GM18519 (cell line): Measurements from ENCODE around the gene HMG20B.

Experiments
- ATAC-seq: cut with Tn5 transposase; IDR thresholded peaks from one replicate; pipeline ENCODE4 v1.9.1; 2021; ENCODE audit warnings: mild to moderate bottlenecking, moderate library complexity; ENCODE audit not compliant: unreplicated experiment, low FRiP score

Gene HMG20B

DNA sequence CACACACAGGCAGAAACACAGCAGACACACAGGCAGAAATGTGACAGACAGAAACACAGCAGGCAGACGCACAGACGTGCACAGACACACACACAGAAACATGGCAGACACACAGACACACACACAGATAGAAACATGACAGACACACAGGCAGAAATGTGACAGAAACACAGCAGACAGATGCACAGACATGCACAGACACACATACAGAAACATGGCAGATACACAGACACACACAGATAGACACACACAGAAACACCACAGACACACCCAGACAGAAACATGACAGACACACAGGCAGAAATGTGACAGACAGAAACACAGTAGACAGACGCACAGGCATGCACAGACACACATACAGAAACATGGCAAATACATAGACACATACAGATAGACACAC, 32.6 kb downstream of the HMG20B start:
- ATAC-seq: no peak

DNA sequence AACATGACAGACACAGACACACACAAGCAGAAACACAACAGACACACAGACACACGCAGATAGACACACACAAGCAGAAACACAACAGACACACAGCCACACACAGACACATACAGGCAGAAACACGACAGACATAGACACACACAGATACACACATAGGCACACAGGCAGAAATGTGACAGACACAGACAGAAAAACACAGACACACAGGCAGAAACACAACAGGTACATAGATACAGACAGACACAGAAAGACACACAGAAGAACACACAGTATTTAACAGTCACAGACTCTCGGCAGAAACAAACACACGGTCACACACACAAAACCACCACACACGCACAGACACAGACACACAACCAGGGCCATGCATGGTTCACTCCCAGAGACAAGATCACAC, 33.0 kb downstream of the HMG20B start:
- ATAC-seq: no peak

DNA sequence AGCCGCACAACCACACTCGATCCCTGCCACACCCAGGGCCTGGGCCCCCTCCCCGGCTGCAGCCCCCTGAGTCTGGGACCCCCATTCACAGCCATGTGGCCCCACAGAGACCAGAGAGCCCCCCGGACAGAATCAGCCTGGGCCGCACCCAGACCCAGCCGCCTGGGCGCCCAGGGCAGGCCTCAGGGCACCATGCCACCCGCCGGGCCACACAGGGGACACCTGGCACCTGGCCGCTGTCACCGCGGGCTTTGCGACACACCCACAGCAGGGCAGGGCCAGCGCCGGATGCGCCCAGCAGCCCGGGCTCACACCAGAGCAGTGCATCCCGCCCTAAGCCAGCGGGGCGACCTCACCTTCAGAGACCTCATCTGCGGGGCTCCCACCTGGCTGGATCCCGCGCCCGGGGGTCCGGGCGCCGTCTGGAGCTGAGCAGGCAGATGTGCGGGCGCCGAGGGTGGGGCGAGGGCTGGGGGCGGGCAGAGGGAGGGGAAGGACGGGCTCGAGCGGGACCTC, 33.5 kb downstream of the HMG20B start:
- ATAC-seq: no peak

DNA sequence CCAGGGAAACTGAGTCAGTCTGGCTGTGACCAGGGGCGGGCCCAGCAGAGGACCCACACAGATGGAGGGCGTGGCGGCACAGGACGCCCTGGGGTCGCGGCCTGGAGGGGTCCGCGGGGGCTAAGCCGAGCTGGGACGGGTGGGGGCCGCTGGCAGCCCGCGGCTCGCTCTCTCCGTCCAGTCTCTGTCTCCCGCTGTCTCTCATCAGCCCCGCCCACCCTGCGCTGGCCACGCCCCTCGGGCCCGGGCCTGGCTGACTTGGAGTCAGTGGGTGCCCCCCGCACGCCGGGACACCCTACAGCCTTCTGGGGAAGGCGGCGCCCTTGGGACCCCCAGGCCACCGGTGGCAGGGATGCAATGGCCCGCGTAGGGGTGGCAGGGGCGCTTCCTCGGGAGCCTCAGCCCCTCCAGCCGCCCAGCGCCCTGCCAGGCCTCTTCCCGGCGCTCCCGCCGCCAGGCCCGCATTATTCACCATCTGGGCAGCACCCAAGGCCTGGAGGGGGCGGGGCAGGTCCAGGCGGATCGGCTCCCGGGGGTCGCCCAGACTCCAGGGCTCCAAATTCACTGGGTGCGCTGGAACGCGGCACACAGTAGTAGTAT, 34.0 kb downstream of the HMG20B start, which contains the start of gene TBXA2R:
TBXA2R (minus strand) TSS at position 186 of the 600 bp plus-strand sequence. CDS start 6,241 bp downstream, outside the sequence.
- ATAC-seq: no peak

DNA sequence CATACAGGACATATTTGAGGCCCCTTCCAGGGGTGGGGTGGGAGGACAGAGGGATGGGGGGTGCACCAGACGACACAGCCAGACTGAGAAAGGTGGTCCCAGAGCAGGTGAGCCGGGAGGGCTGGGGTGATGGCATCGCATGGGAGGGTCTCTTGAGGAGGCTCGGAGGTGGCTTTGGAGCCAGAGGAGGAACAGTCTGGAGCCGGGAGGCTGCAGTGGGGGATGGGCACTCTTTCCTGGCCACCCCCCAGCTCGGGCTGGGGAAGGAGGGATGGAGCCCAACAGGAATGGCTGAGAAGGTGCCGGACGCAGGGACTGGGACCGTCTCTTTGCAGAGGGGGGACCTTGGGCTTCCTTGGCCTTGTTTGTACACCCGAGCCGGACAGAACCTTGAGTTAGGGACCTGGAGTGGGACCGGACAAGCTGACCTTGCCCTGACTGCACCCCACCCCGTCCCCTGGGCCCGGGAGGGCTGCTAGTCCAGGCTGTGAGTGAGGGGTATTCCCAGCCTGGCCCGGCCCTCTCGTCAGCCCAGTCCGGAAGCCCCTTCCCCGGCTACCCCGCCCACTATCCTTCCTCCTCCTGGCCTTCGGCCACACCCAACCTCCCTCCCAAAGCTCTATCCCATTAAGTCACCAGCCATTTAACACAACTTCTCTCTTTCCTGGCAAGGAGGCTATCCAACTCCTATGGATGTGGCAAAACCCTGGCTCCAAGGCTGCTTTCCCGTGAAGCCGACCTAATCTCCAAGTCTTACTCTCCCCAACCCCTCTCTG, 34.7 kb downstream of the HMG20B start:
- no peak for ATAC-seq

DNA sequence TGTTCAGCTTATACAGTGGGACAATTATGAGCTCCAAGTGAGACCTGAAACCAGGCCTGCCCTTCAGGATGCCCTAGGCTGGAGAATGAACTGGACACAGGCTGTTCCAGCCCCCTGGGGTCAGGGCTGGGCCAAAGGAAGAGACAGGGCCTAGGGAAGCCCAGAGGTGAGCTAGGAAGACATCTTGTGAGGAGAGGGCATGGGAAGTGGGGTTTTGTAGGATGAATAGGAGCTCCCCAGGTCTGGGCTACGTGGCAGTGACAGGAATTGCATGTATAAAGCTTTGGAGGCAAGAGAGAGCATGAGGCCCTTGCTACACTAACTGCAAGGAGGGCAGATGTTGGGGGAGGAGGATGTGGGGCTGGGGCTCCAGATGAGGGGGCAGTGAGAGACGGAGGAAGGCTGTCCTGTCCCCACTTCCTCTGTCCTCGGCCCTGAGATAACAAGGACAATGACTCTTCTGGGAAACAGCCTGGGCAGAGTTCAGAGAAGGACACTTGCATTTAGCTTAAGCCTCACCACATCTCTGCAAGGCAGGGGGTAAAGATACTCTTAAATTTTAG, 35.4 kb downstream of the HMG20B start:
- no peak for ATAC-seq

DNA sequence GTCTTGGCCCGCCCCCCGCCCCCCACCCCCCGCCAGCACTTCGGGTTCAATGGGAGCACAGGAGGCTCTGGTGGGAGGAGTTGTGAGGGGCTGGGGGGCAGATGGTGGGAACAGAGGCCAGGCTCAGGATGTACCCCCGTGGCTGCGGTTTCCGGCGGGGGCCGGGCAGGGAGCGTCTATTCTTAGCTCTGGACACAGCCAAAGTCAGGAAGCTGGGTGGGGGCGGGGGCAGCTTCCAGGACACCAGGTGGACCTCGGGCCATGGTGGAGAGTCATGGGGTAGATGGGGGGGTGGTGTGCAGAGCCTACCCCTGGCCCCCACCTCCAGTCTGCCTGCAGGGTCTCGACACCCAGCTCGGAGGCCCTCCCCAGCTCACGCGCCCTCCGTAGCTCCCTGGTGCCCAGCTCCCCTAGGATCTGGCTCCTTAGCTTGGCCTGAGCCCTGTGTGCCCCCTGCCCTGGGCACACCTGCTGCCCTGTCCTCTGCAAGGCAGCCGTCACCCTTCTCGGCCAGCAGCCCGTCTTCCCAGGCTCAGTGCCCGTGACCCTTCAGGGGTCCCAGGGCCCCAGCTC, 36.1 kb downstream of the HMG20B start:
- no peak for ATAC-seq

DNA sequence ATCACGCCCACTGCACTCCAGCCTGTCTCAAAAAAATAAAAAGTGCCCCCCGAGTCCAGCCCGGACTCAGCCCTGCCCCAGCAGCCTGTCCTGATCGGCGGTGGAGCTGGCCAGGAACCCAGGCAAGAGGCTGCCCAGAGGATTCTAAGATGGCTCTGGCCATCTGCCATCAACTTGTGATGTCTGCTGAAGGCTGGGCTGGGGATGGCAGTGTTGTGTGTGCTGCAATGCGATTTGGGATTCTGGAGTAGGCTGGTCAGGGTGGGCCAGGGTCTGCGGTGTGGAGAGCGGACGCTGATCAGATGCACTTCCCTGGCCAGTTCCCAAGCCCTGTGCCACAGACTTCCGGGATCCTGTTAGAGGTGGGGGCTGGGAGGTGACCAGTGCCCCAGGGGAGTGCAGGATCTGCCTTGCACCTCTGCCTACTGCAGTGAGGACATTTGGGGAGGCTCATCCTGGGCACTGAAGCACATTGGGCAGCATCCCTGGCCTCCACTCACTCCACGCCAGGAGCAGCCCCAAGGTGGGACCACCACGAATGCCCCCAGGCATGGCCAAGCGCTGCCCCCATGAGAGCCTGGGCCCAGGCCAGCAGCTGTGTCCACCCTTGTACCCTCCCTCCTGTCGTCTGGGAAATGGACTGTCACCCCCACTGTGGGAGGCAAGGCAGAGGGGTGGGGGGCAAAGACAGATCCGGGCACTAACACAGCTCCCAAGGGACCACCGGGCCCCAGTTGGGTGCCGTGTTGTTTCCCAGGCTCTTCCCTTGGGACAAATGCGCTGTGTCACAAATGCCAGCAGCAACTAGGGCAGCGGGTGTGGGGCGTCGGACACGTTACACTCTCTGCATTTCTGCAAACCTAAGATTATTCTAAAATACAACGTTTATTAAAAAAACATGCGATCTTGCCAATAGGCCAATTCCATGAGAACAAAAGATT, 37.3 kb downstream of the HMG20B start:
- no peak for ATAC-seq

DNA sequence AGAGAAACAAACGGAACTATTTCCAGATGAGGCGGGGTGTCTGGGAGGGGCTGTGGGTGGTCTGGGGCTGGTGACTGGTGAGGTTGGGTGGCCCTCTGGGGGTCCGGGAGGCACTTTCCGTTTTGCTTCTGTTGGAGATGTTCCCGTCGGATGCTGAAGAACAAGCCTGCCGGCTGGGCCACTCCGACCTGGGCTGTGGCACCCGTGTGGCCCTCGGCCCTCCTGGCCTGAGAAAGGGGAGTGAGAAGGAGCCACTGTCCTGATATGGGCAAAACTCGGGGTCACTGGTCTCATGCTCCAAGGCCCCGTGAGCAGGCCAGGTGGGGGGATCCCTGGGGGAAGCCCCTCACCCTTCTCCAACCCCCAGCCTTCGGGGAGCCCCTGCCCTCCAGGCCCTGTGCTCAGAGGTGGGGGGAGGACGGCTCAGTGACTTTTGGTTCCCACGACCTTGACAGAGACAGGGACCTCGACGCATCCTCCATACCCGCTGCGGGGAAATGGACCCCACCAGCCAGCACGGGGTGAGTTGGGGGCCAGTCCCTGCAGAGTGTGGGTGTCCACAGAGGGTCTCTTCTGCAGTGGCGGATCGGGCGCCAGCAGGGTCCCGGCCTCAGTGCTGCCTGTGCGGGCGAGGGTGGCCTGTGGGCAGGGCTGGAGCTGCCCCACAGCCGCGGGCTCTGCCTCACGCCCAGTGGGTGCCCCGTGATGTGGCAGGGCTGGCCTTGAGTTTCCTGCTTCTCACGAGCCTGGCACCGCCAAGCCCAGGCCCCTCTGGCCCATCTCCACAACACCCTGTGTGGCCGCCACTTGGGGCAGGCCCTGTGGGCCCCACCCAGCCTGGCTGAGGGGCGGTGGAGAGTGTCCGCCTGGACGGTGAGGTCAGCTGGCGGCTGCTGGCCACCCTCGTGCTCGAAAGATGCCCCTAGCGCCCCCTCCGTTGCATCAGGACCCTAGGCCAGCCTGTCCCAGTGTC, 38.3 kb downstream of the HMG20B start:
- no peak for ATAC-seq

DNA sequence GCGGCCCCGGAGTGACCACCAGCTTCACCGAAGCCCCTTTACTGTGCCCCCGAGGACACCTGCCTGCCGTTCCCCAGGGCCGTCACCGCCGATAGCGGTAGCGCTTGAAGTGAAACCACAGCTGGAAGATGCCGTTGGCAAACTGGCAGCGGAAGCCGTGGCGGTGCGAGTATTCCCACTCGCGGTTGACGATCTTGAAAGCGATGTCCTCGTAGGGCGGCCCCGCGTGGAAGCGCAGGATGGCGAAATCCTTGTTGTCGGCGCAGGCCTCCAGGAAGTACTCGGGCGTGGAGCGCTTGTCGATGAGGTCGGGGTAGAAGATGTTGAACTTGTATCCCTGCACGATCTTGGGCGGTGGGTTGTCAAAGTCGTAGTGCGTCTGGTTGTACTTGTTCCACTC, 39.1 kb downstream of the HMG20B start:
- ATAC-seq: no peak

DNA sequence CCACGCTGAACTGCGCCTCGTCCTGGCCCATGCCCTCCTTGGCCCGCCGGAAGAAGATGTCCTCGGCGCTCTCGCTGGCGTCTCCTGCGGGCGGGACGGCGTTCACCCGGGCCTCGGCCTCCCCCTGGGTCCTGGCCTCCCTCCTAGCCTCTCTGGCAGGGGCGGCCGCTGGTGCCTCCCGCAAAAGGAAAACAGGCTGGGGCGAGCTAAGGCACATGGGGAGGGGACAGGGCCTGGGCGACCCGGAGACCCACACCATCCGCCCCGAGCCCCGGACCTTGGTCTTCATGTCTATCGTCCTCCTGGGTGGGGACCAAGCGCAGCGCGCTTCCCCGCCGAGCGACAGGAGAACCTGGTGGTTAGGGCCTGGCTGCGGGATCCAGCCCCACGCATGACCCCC, 39.6 kb downstream of the HMG20B start:
- no peak for ATAC-seq

DNA sequence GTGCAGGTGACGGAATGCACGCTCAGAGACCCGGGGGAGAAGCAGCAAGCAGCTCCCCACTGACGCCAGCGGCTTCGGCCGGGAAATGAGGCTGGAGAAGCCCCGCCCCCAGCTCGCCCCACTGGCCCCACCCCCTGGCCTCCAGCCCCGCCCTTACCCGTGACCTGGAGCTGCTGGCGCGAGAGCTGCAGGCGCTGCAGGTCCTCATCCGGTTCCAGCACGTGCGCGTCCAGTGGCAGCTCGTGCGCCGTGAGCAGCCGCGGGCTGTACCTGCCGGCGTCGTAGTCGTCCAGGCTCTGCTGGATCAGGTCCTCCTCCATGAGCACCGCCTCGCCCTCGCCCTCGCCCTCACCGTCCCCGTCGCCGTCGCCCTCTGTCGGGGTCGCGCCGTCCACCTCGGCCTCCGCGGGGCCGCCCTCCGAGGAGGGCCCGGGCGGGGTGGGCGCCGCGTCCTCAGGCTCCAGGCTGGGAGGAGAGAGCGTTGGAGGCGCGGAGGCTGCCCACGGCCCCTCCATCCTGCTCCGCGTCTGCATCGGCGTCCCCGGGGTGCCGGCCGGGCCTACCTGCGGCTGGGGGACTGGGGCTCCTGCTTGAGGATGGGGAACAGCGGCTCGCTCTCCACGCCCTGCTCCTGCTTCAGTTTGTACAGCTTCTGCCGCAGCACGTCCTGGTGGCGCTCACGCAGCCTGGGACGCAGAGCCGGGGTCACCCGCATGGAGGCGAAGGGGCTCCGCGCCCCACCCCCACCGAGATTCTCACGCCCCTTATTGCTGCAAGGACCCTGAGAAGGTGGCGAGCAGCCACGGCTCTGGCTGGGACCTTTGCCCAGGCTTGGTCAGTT, 40.4 kb downstream of the HMG20B start:
- ATAC-seq: no peak

DNA sequence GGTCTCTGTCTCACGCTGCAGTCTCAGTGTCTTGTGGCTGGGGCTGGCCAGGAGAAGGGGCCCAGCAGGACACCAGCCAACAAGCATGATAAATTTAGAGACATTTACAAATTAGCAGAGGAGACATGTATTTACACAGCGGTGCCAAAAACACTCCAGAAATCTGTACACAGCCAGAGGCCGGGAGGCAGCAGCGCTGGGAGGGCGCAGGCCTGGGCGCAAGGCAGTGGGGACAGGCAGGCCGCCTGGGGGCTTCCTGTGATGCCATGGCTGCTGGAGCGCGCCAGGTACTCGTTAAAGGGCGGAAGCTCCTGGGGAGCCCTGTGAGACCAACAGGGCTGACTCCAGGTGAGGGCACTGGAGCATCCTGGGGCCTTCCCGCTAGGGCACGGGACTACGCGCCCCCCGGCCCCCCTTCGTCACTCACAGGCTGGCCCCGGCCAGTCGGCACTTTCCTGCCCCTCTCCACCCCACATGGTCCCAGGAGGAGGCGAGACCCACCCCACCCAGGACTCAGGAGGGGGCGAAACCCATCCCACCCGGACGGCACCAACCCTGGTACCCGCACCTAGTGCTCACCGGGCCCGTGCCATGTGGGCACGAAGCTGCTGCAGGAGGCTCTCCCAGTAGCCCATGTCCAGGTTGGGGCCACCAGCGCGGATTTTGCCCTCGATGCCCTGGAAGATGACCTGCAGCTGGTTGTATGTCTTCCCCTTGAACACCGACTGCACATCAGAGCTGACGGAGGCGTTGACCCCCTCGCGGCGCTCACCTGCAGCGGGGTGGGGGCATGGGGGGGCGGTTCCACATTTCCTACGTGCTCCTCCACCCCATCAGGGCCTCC, 41.3 kb downstream of the HMG20B start:
- no peak for ATAC-seq

DNA sequence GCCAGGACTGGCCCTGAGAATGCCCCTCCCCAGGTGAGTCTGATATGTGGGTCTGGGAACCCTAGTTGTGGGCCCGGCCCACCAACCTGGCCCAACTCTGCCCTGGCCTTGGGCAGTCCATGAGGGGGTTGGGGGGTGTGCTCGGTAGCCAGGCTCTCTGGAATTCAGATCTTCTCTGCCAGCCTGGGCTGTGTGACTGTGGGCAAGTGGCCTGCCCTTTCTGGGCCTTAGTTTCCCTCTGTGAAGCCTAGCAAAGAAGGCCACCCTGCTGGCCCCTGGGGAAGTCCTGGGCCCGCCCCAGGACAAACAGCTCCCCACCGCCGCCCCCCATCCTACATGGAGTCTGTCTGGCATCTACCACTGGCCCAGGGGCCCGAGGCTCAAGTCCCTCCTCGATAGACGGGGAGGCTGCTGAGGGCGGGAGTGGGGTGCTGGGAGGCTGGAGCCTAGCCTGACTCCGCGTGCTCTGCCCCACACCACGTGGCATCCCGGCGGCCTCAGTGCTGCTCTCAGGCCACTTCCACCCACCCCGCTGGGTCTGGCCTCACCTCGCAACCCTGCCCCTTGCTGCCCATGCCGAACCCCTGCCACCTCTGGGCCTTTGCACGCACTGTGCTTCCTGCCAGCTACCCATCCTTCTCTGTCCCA, 42.2 kb downstream of the HMG20B start:
- no peak for ATAC-seq

DNA sequence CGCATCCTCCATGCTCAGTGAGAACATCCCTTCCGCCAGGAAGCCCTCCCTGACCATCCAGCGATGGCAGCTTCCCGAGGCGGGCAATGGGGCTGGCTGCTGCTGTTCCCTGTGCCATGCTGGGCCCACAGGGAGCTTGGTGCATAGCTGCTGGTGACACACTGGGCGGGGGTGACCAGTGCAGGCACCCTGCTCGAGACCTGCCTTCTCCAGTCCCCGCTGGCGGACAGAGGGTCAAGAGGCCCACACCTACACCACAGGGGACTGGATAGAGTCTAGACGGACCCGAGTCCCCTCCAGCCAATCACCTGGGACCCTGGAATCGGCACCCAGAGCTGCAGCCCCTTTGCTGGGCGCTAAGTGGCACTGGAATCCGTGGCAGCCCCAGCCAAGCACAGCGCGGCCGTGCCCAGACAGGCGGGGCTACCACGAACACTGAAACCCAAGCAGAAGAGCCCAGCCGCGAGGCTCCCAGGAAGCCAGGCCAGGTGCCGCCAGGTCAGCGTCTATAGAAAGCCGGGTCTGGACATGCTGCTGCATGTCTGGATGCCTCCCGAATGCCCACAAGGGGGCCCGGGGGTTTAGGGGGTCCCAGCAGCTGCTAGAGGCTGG, 42.9 kb downstream of the HMG20B start:
- ATAC-seq: no peak

DNA sequence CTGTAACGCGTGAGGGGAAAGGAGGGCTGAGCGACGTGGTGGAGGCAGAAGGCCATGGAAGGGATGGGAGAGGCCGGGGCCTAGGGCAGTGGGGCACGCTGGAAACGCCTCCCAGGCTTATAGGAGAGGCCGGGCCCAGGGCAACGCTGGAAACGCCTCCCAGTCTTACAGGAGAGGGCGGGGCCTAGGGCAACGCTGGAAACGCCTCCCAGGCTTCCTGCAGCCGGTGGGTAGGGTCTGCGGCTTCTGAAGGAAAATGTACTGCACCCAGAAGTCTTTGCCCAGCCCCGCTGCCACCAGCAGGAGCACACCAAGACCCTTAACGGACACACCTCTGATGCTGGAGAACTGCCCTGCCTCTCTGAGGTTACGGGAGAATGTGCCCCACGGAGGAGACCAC, 44.7 kb downstream of the HMG20B start:
- no peak for ATAC-seq
